CD4-positive, alpha-beta T cell (primary cell): Measurements from ENCODE around the gene PTGR1. TPM values are rescaled to one million over a fixed set of nuclear protein-coding genes. Genes with fewer than 3 reads are reported as not detected.

Experiments used
- ATAC-seq: fragments of 200-7000 bp; cut with Tn5 transposase; one replicate; pipeline ENCODE4 v1.10.0; 2022; ENCODE audit warnings: mild to moderate bottlenecking; ENCODE audit not compliant: poor library complexity
- CTCF ChIA-PET: fragments of 350-600 bp; sonication (Branson Sonifier 250); formaldehyde crosslinking; loops from one replicate; lab custom pipeline; 2021; ENCODE audit warnings: antibody characterized with exemption, inconsistent platforms; lab: Charles Lee
- POLR2A ChIA-PET: fragments of 350-600 bp; sonication (Branson Sonifier 250); formaldehyde crosslinking; loops from one replicate; lab custom pipeline; 2021; ENCODE audit warnings: antibody characterized with exemption, inconsistent platforms; lab: Charles Lee
- DNase-seq, 14 experiments: peaks; one replicate each; pipeline ENCODE4 v3.0.0-alpha.2; 2013 to 2020; ENCODE audit warnings: mixed read lengths in 2 of 14
- H3K27ac ChIP-seq, 2 donors: one replicate each; pipeline versions ENCODE4 v1.5.1 to v1.7.0; 2013; ENCODE audit warnings: low read length in 2 of 2, low read depth in 1 of 2, mild to moderate bottlenecking in 1 of 2
- H3K27me3 ChIP-seq, 2 experiments: 1 replicate in 1 of 2; 2 replicates in 1 of 2; pipeline versions ENCODE4 v1.6.1 to v1.7.0; 2013; ENCODE audit warnings: low read length in 2 of 2, control low read depth in 1 of 2, mild to moderate bottlenecking in 1 of 2, moderate library complexity in 1 of 2; ENCODE audit not compliant: insufficient read depth in 2 of 2, control insufficient read depth in 1 of 2
- H3K36me3 ChIP-seq: one replicate; pipeline ENCODE4 v1.6.1; 2013; ENCODE audit warnings: low read length, control low read depth; ENCODE audit not compliant: insufficient read depth
- H3K4me1 ChIP-seq: one replicate; pipeline ENCODE4 v1.6.1; 2013; ENCODE audit warnings: low read length, control low read depth; ENCODE audit not compliant: insufficient read depth
- H3K4me3 ChIP-seq: one replicate; pipeline ENCODE4 v1.5.1; 2013; ENCODE audit warnings: mild to moderate bottlenecking, low read length, moderate library complexity
- H3K9me3 ChIP-seq, 2 experiments: 1 replicate in 1 of 2; 2 replicates in 1 of 2; pipeline versions ENCODE4 v1.6.1 to v1.7.0; 2013; ENCODE audit warnings: low read length in 2 of 2, mild to moderate bottlenecking in 2 of 2, control low read depth in 1 of 2, moderate library complexity in 1 of 2; ENCODE audit not compliant: control insufficient read depth in 1 of 2, insufficient read depth in 1 of 2
- H3K27ac Mint-ChIP-seq: one replicate; pipeline ENCODE4 v1.8.0; 2020; ENCODE audit warnings: mixed read lengths
- H3K27me3 Mint-ChIP-seq: one replicate; pipeline ENCODE4 v1.8.0; 2021; ENCODE audit warnings: mixed read lengths
- H3K36me3 Mint-ChIP-seq: one replicate; pipeline ENCODE4 v1.8.0; 2021; ENCODE audit warnings: low read depth, mixed read lengths
- H3K4me1 Mint-ChIP-seq: one replicate; pipeline ENCODE4 v1.8.0; 2021; ENCODE audit warnings: low read depth, mixed read lengths
- H3K4me3 Mint-ChIP-seq: one replicate; pipeline ENCODE4 v1.8.0; 2020; ENCODE audit warnings: mild to moderate bottlenecking, mixed read lengths
- H3K9me3 Mint-ChIP-seq: one replicate; pipeline ENCODE4 v1.8.0; 2020; ENCODE audit warnings: mixed read lengths
- CTCF ChIP-seq: fragments of 200-600 bp; IDR thresholded peaks from one replicate; pipeline ENCODE4 v1.8.0; 2022; ENCODE audit warnings: antibody characterized with exemption, mild to moderate bottlenecking
- intact Hi-C, 2 experiments: fragments of 100-400 bp; cut with DNase I in 1 of 2; cut with micrococcal nuclease in 1 of 2; formaldehyde crosslinking; loops; one replicate each; pipeline versions ENCODE4 v1.15.1 to v1.9.0; 2023 to 2025; cut with DNase I, micrococcal nuclease
- total RNA-seq, 174 experiments: library from RNA in 2 of 174; stranded (reverse) in 2 of 174; gene quantifications; one replicate each; pipeline ENCODE4 v1.2.3 and lab custom pipeline; 2021 to 2026

PTGR1 gene
- total RNA-seq, 2 experiments from 2014 or later: 0.36 TPM; not detected in 1

DNA sequence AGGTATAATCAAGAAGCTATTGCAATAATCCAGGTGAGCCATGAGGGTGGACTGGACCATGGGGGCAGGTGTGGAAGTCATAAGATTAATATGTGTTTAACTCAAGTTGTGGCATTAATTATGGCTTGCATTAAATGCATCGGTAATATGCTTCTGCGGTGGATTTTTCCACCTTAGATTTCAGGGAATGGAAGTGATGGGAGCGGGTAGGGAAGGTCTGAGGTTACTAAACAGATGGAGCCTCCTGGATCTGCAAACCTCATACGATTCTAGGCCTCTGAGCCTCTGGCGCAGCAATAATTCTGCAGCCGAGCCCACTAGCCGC is 74.8 kb downstream of the PTGR1 start:
- peaks cover 3% of the 10 kb centered on the region for H3K36me3 ChIP-seq
- ChIA-PET POLR2A (interaction anchor here (1.1 to 4.2 kb wide), 5 partner anchors 41 to 1193 kb away, joined by 3 to 46 read pairs (median 5); partner anchors contain the start of genes DNAJC25, ECPAS, INIP and KIAA1958), CTCF (interaction anchor here (1.1 kb wide), 1 partner anchor 74 kb away, joined by 3 read pairs; no protein-coding TSS in a partner anchor)

GRCh38 chr9:111516061-111516465 is 83.4 kb downstream of the PTGR1 start:
- H3K4me1 ChIP-seq: no peaks in the 10 kb centered on the region
- no peak overlapping the region for H3K4me3 ChIP-seq
- peaks cover 0 to 4% of the 10 kb centered on the region in 2 experiments for H3K27me3 ChIP-seq
- DNase-seq (no peak), ATAC-seq (no peak)
- intact Hi-C loops: no loop called here
- H3K36me3 ChIP-seq: no peaks in the 10 kb centered on the region
- Mint-ChIP-seq H3K4me3 (no peak overlapping the region), H3K27ac (no peak overlapping the region), H3K36me3 (no peaks in the 10 kb centered on the region), H3K4me1 (no peaks in the 10 kb centered on the region), H3K27me3 (peaks cover 4% of the 10 kb centered on the region), H3K9me3 (peaks cover 5% of the 10 kb centered on the region)
- ChIA-PET CTCF (no interaction called here), POLR2A (no interaction called here)
- TF ChIP-seq CTCF: no peak
- H3K9me3 ChIP-seq: no peaks in the 10 kb centered on the region
- no peak overlapping the region for H3K27ac ChIP-seq

More for the DNA sequence above, 74.8 kb downstream of the PTGR1 start:
- TF ChIP-seq CTCF: no peak
- intact Hi-C loops: loop anchor here (1.0 to 5.0 kb wide), 4 partner anchors 40 to 1193 kb away; partner anchors contain the start of genes DNAJC25 (in 1 of the 2), ECPAS (in 1 of the 2) and INIP (in 1 of the 2)
- Mint-ChIP-seq H3K27ac (peak overlapping the region; percentile 97), H3K9me3 (no peaks in the 10 kb centered on the region), H3K27me3 (no peaks in the 10 kb centered on the region), H3K4me1 (peaks cover 23% of the 10 kb centered on the region), H3K4me3 (peak overlapping the region; percentile 97), H3K36me3 (peaks cover 40% of the 10 kb centered on the region)
- DNase-seq (no peak), ATAC-seq (no peak)
- Histone ChIP-seq H3K4me3 (peak overlapping the region; percentile 93), H3K9me3 (peaks cover 0 to 5% of the 10 kb centered on the region in 2 experiments), H3K27ac (peak overlapping the region in 1 of 2 donors; percentile 67), H3K4me1 (peaks cover 19% of the 10 kb centered on the region), H3K27me3 (peaks cover 0 to 2% of the 10 kb centered on the region in 2 experiments)

DNA sequence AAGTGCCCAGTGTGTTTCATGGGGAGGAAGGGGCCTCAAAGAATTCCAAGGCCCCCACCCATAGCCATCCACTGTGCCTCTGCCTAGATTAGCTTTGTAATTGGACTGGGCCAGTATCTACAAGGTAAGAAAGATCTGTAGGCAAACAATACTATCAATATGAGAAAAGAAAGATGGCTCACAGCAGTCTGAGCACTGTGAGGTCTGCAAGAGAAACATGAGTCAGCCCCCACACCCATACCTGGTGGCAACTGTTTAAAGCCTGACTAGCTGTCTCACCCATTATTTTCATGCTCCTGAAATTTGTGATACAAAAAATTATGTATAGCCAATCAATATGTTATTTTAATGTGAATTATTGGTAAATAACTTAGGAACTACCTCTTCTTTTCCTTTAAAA is 84.5 kb downstream of the PTGR1 start:
- no peak for TF ChIP-seq CTCF
- intact Hi-C loops: no loop called here
- Mint-ChIP-seq H3K27me3 (peaks cover 4% of the 10 kb centered on the region), H3K4me1 (no peaks in the 10 kb centered on the region), H3K9me3 (peaks cover 5% of the 10 kb centered on the region), H3K4me3 (no peak overlapping the region), H3K36me3 (no peaks in the 10 kb centered on the region), H3K27ac (no peak overlapping the region)
- Histone ChIP-seq H3K27me3 (peaks cover 0 to 2% of the 10 kb centered on the region in 2 experiments), H3K4me3 (no peak overlapping the region), H3K4me1 (no peaks in the 10 kb centered on the region), H3K36me3 (no peaks in the 10 kb centered on the region), H3K27ac (no peak overlapping the region), H3K9me3 (no peaks in the 10 kb centered on the region)
- ATAC-seq (no peak), DNase-seq (no peak)
- CTCF ChIA-PET: no interaction called here
- POLR2A ChIA-PET: no interaction called here

Other genes with a start within 250 kb of the PTGR1 start
- 10 to 100 TPM; 36.6 to 37.5 TPM for gene ECPAS, start 115.3 kb downstream of the PTGR1 start, total RNA-seq
- 10 to 100 TPM; 28.5 to 32.9 TPM for gene ZNF483, start 74.5 kb downstream of the PTGR1 start, total RNA-seq
- 1 to 10 TPM; 4.5 to 4.8 TPM for gene DNAJC25, start 31.7 kb upstream of the PTGR1 start, total RNA-seq
- 1 to 10 TPM; 2.8 to 3.0 TPM for gene GNG10, start 62.0 kb upstream of the PTGR1 start, total RNA-seq
- not detected for gene SHOC1, start 195.3 kb upstream of the PTGR1 start, total RNA-seq